HEK293T (cell line): ENCODE results near the gene USP37.

ENCODE experiments used
- BHLHE40 ChIP-seq: fragments of 450-650 bp; IDR thresholded peaks from 2 replicates; pipeline ENCODE4 v1.6.1; 2016; ENCODE audit warnings: mild to moderate bottlenecking, moderate library complexity, borderline replicate concordance
- CTBP1 ChIP-seq: fragments of 450-650 bp; IDR thresholded peaks from 2 replicates; pipeline ENCODE4 v1.6.1; 2016; ENCODE audit warnings: borderline replicate concordance
- FOXA1 ChIP-seq: fragments of 450-650 bp; IDR thresholded peaks from 2 replicates; pipeline ENCODE4 v1.6.1; 2016; ENCODE audit warnings: mild to moderate bottlenecking
- FOXK2 ChIP-seq: fragments of 450-650 bp; IDR thresholded peaks from 2 replicates; pipeline ENCODE4 v1.6.1; 2016; ENCODE audit warnings: mild to moderate bottlenecking
- FOXM1 ChIP-seq: fragments of 450-650 bp; IDR thresholded peaks from 2 replicates; pipeline ENCODE4 v1.6.1; 2017; ENCODE audit warnings: mild to moderate bottlenecking, borderline replicate concordance
- HDGF ChIP-seq: fragments of 450-650 bp; IDR thresholded peaks from 2 replicates; pipeline ENCODE4 v1.6.1; 2017; ENCODE audit warnings: antibody characterized with exemption, borderline replicate concordance
- L3MBTL2 ChIP-seq: fragments of 450-650 bp; conservative IDR thresholded peaks from 2 replicates; pipeline ENCODE4 v1.6.1; 2016; ENCODE audit warnings: mild to moderate bottlenecking
- SP1 ChIP-seq: fragments of 450-650 bp; IDR thresholded peaks from 2 replicates; pipeline ENCODE4 v1.6.1; 2017
- TARDBP ChIP-seq: fragments of 450-650 bp; IDR thresholded peaks from 2 replicates; pipeline ENCODE4 v1.6.1; 2016
- ZNF384 ChIP-seq: fragments of 450-650 bp; IDR thresholded peaks from 2 replicates; pipeline ENCODE4 v1.6.1; 2016

- TF ChIP-seq L3MBTL2 (no peak), HDGF (no peak), CTBP1 (no peak), BHLHE40 (no peak), TARDBP (no peak), FOXK2 (no peak), SP1 (no peak), FOXA1 (no peak), ZNF384 (no peak), FOXM1 (no peak)
These were observed 116.1 kb downstream of the USP37 start for GRCh38 chr2:218452079-218452478.
